ENCODE data around the gene SERPINE3.

The SERPINE3 gene

DNA sequence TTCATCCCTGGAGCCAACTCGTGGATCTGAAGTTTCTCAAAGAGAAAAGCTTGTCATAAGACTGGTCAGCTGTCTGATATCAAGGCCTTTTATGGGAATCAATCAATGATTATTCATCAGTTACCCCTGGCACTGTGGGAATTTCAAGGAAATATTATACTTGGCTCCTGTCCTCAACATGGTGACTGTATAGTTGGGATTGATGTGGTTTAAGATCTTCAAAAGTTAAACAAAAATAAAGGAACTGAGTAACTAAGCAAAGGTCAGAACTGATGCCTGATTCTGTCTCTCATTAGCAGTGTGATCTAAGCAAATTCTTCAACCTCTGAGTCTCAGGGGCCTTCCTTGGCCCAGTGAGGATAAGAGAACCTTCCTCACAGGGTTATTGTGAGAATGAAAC is 22.2 kb upstream of the SERPINE3 start:
- no peak overlapping the region for H3K27ac Mint-ChIP-seq
- TF ChIP-seq, protein P1, sequence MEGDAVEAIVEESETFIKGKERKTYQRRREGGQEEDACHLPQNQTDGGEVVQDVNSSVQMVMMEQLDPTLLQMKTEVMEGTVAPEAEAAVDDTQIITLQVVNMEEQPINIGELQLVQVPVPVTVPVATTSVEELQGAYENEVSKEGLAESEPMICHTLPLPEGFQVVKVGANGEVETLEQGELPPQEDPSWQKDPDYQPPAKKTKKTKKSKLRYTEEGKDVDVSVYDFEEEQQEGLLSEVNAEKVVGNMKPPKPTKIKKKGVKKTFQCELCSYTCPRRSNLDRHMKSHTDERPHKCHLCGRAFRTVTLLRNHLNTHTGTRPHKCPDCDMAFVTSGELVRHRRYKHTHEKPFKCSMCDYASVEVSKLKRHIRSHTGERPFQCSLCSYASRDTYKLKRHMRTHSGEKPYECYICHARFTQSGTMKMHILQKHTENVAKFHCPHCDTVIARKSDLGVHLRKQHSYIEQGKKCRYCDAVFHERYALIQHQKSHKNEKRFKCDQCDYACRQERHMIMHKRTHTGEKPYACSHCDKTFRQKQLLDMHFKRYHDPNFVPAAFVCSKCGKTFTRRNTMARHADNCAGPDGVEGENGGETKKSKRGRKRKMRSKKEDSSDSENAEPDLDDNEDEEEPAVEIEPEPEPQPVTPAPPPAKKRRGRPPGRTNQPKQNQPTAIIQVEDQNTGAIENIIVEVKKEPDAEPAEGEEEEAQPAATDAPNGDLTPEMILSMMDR (IDR thresholded peaks at IDR 0.05; ENCODE audit: unreplicated experiment in 3 of 3), result no peak
- no peaks in the 10 kb centered on the region for H3K36me3 Mint-ChIP-seq (ENCODE audit: low read depth)
- H3K9me3 Mint-ChIP-seq, result no peaks in the 10 kb centered on the region
- peaks cover 22% of the 10 kb centered on the region for H3K4me1 Mint-ChIP-seq
- no peak overlapping the region for H3K4me3 Mint-ChIP-seq
- no peaks in the 10 kb centered on the region for H3K27me3 Mint-ChIP-seq (ENCODE audit: low read depth)

DNA sequence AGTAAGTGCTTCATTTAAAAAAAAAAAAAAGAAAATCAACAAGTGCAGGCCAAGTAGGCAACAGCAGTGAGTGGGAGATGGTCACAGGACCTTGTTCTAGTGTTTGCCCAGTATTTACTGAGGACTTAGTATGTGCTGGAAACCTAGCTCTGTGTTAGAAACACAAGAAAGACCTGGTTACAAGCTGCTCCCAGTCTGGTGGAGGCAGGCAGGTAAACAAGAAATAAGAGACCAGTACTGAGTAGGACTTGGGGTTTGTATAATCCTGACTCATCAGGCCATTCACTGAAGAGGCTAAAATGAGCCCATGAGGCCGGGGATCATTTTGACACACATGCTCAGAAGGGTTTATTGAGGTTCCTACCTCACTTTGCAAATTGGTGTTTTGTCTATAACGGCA is 21.5 kb upstream of the SERPINE3 start:
- Mint-ChIP-seq H3K4me3 (no peak overlapping the region), H3K27me3 (ENCODE audit: low read depth) (no peaks in the 10 kb centered on the region), H3K27ac (no peak overlapping the region), H3K9me3 (no peaks in the 10 kb centered on the region), H3K4me1 (peaks cover 22% of the 10 kb centered on the region), H3K36me3 (ENCODE audit: low read depth) (no peaks in the 10 kb centered on the region)
- TF ChIP-seq, protein P1 (IDR thresholded peaks at IDR 0.05; ENCODE audit: unreplicated experiment in 3 of 3), result no peak

DNA sequence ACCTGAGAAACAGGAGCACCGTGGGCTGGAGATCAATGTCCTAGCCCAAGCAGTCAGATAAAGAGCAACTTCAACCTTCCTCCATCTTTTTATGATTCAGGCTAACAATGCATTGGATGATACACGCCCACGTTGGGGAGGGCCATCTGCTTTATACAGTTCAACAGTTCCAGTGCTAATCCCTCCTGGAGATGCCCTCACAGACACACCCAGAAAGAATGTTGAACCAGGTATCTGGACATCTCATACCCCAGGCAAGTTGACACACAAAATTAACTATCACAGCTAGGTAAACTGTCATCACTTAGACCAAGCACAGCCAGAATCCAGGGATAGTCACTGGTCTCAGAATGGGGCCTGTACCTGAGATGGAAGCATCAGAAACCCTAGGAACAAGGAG is 20.6 kb upstream of the SERPINE3 start:
- Mint-ChIP-seq H3K4me1 (peaks cover 18% of the 10 kb centered on the region), H3K36me3 (ENCODE audit: low read depth) (no peaks in the 10 kb centered on the region), H3K27ac (no peak overlapping the region), H3K9me3 (no peaks in the 10 kb centered on the region), H3K4me3 (no peak overlapping the region), H3K27me3 (ENCODE audit: low read depth) (no peaks in the 10 kb centered on the region)
- TF ChIP-seq, protein P1 (IDR thresholded peaks at IDR 0.05; ENCODE audit: unreplicated experiment in 3 of 3), result no peak

DNA sequence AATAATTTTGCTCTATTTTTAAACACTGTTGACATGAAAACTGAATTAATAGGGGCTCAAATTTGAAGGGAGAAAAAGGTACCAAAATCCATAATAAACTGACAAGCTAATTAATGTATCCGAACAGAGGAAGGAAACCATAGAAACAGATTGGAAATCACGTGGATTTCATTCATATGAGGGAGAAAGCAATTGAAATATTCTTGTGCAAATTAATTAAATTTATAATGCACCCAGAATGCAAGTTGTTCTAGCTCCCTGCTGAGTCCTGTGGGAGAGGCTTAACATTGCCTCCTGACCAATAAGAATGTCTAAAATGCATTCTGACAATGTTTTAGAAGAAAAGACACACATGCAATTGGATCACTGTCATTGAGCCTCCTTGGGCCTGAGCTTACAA is 17.7 kb upstream of the SERPINE3 start:
- TF ChIP-seq, protein P1 (IDR thresholded peaks at IDR 0.05; ENCODE audit: unreplicated experiment in 3 of 3), result no peak
- H3K4me1 Mint-ChIP-seq, result no peaks in the 10 kb centered on the region

DNA sequence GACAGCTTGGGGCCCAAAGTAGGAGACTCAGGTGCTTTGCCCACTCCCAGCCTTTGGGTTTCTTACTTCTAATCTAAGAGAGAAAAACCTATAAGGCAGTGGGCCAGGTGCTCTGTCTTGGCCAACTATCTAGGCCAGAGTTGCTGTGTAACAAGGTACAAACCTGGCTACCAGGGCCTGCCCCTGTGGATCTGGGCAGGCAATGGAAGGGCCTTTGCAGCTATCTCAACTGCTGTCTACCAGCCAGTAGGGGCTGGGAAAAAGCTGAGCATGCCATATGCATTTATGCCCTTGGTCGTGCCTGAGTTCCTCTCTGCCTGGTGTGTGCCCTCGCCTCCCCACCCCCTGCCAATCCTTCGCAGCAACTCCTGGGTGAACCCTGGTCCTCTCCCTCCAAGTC is 16.7 kb upstream of the SERPINE3 start:
- TF ChIP-seq, protein P1 (IDR thresholded peaks at IDR 0.05; ENCODE audit: unreplicated experiment in 3 of 3), result no peak
- Mint-ChIP-seq H3K4me3 (no peak overlapping the region), H3K9me3 (no peaks in the 10 kb centered on the region), H3K27me3 (ENCODE audit: low read depth) (no peaks in the 10 kb centered on the region), H3K36me3 (ENCODE audit: low read depth) (no peaks in the 10 kb centered on the region), H3K4me1 (no peaks in the 10 kb centered on the region), H3K27ac (no peak overlapping the region)

More for the DNA sequence above, 17.7 kb upstream of the SERPINE3 start:
- Mint-ChIP-seq H3K27me3 (ENCODE audit: low read depth) (no peaks in the 10 kb centered on the region), H3K4me3 (no peak overlapping the region), H3K27ac (no peak overlapping the region), H3K36me3 (ENCODE audit: low read depth) (no peaks in the 10 kb centered on the region), H3K9me3 (no peaks in the 10 kb centered on the region)

DNA sequence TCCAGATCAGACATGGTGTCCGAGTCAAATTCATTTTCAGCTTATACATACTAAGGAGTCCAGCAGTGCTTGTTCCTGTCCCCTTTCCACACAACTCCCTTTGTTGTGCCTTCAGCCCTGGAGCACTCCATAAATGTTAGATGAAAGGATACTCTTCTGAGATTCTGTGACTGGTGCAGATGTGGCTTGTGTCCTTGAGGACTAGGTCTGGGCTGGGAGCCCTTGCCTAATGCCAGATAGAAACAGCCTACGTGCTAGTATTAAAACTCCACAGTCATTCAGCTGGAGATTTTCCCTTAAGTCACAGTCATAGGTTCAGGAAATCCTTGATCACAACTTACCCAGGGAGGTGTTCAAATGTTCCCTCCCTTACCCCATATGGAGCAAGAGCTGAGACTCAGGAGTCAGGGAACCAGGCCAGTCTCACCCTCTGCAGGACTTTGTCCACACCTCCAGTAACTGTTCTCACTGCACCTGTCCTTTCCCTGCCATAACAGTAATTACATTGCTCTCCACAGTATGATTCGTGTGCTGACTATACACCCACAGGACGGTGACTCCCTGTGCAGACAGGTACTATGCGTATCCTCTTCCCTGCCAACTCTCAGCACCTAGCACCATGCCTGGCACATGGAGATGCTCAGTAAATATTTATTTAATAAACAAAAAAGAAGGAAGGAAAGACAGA is 15.5 kb upstream of the SERPINE3 start:
- Mint-ChIP-seq H3K4me3 (no peak overlapping the region), H3K9me3 (no peaks in the 10 kb centered on the region), H3K36me3 (ENCODE audit: low read depth) (no peaks in the 10 kb centered on the region), H3K27me3 (ENCODE audit: low read depth) (no peaks in the 10 kb centered on the region), H3K27ac (no peak overlapping the region), H3K4me1 (no peaks in the 10 kb centered on the region)
- TF ChIP-seq, protein P1 (IDR thresholded peaks at IDR 0.05; ENCODE audit: unreplicated experiment in 3 of 3), result no peak

Data from nephron (organoid).